Ishikawa (cell line): ENCODE data around the gene ABHD4.

Experiments
- CREB1 ChIP-seq: IDR thresholded peaks from 2 replicates; pipeline ENCODE4 v1.6.1; 2012; ENCODE audit warnings: low read depth
- EGR1 ChIP-seq: IDR thresholded peaks from 2 replicates; pipeline ENCODE4 v1.6.1; 2012
- EP300 ChIP-seq: IDR thresholded peaks from 2 replicates; pipeline ENCODE4 v1.6.1; 2012; ENCODE audit warnings: borderline replicate concordance
- MAX ChIP-seq: IDR thresholded peaks from 2 replicates; pipeline ENCODE4 v1.6.1; 2012
- NFIC ChIP-seq: IDR thresholded peaks from 2 replicates; pipeline ENCODE4 v1.6.1; 2012
- RAD21 ChIP-seq: IDR thresholded peaks from 2 replicates; pipeline ENCODE4 v1.6.1; 2012; ENCODE audit warnings: low read depth
- REST ChIP-seq: IDR thresholded peaks from 2 replicates; pipeline ENCODE4 v1.6.1; 2012; ENCODE audit warnings: low read depth, mild to moderate bottlenecking
- TAF1 ChIP-seq: IDR thresholded peaks from 2 replicates; pipeline ENCODE4 v1.6.1; 2012; ENCODE audit warnings: low read depth, mild to moderate bottlenecking
- TEAD4 ChIP-seq: IDR thresholded peaks from 2 replicates; pipeline ENCODE4 v1.6.1; 2012
- YY1 ChIP-seq: IDR thresholded peaks from 2 replicates; pipeline ENCODE4 v1.6.1; 2012; ENCODE audit warnings: low read depth

- no peak for TF ChIP-seq NFIC
- no peak for TF ChIP-seq MAX
- no peak for TF ChIP-seq CREB1
- TF ChIP-seq EP300 = no peak
- TF ChIP-seq RAD21 = no peak
- TF ChIP-seq TEAD4 = no peak
- no peak for TF ChIP-seq REST
- TF ChIP-seq EGR1 = no peak
- TF ChIP-seq YY1 = no peak
- no peak for TF ChIP-seq TAF1
Measured at GRCh38 chr14:22629361-22629760, 31.3 kb downstream of the ABHD4 start.
